Epithelial cell of proximal tubule (primary cell): ENCODE results near the gene EIF3L. TPM values are rescaled to one million over a fixed set of nuclear protein-coding genes. Genes with fewer than 3 reads are reported as not detected.

Experiments
- DNase-seq: peaks from one replicate; pipeline ENCODE4 v3.0.0-alpha.2; 2011; ENCODE audit warnings: low read depth
- H3K4me3 ChIP-seq: 2 replicates; pipeline ENCODE4 v1.5.1; 2011; ENCODE audit warnings: low read depth, mild to moderate bottlenecking, low read length
- total RNA-seq: library from RNA; depleted of rRNA; stranded (reverse); fragments of >200 nt; gene quantifications from 2 replicates; pipeline ENCODE4 v1.2.3, GENCODE V29; 2015
- TF ChIP-seq, protein P1 (sequence below): conservative IDR thresholded peaks from 2 replicates; pipeline ENCODE4 v1.5.1; 2012; ENCODE audit warnings: low read depth, mild to moderate bottlenecking, low read length

The EIF3L gene
- total RNA-seq, 1 donor from 2014 or later, result 333 TPM

DNA sequence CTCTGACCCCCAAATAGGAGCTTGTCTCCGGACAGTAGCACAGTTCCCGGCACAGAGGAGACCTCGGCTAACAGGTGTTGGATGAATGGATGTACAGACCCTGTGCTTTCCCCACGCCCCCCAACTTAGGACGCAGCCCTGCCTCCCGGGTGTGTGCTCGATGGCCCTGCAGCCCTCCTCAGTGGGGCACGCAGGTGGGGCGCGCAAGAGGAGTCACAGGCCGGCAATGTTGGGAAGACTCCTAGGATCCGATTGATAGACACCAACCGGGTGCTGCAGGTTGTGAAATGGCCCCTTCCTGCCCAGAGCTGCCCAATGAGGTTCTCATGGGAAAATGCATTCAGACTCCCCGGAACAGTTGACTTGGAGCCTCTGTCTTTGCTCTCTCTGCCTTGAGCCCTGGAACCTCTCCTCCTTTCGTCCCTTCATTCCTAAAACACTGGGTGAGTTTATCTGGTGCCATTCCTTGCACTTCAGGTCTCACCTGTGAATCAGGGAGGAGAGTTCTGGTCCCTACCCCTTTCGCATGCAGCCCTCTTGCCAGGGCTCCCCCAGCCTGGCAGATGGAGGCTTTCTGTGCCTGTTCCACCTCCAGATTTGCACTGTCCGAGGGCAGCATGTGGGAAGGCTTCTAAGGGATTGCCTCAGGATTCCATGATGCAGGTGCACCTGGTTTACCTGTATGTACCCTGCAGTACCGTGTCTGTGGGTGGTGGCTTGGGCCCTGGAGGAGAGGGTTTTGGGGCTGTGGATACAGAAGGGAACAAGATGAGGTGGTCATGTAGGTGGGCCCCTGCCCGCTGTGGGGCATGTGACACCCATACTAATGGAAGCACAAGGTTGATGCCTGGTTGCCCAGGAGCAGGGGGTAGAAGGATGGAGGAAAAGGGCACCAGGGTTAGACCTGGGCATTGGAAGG is 58.1 kb downstream of the EIF3L start:
- no peak for DNase-seq
- peak overlapping the region; percentile 83 for H3K4me3 ChIP-seq
- TF ChIP-seq, protein P1, sequence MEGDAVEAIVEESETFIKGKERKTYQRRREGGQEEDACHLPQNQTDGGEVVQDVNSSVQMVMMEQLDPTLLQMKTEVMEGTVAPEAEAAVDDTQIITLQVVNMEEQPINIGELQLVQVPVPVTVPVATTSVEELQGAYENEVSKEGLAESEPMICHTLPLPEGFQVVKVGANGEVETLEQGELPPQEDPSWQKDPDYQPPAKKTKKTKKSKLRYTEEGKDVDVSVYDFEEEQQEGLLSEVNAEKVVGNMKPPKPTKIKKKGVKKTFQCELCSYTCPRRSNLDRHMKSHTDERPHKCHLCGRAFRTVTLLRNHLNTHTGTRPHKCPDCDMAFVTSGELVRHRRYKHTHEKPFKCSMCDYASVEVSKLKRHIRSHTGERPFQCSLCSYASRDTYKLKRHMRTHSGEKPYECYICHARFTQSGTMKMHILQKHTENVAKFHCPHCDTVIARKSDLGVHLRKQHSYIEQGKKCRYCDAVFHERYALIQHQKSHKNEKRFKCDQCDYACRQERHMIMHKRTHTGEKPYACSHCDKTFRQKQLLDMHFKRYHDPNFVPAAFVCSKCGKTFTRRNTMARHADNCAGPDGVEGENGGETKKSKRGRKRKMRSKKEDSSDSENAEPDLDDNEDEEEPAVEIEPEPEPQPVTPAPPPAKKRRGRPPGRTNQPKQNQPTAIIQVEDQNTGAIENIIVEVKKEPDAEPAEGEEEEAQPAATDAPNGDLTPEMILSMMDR, result no peak

DNA sequence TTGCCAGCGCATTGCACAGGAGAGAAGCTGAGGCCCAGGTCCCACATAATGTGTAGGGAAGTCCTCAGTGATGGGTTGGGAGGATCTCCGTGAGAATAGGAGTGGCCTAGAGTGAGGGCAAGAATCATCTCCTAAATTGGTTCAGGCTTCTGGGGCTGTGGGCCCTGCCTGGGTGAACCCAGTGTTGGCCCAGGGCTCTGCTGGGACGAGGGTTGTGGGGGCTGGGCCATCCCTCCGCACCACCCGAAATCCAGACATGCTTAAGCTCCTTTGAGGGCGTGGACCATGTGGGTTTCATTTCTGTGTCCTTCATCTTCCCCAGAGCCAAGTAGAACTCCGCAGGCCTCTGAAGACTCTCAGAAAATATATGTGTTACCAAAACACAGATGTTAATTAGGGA is 60.5 kb downstream of the EIF3L start:
- TF ChIP-seq, protein P1, result no peak
- DNase-seq, result no peak
- H3K4me3 ChIP-seq, result no peak overlapping the region

DNA sequence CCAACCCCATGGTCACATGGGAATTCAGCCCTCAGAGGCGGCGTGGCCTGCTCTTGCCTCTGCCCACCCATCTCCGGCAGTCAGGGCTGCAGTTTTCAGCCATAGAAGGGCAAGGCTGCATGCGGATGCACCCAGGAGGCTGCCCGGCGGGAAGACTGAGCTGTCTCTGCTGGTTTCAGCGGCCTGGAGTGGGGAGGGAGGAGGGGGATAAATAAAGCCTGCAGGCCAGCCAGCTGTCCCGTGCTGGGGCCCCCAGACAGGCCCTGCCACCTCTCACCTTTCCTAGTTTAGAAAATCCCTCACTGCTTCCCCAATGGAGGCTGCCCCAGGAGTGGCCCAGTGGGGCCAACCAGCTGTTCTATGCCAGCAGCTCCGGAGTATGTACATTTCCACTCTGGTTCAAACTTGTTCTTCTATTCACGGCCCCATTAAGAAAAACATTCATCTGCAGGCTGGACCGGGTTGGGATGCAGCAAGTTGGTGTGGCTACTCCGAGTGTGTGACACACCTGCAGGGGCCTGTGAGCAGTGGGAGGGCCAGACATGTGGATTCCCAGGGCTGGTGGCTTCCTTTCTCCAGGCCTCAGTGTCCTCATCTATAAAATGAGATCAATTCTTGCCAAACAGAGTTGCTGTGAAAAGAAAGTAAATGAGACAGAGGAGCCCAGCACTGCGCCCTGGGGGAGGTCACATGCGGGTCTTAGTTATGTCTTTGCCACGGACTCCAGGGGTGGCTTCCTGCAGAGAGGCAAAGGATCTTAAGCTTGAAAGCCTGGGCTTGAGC is 61.9 kb downstream of the EIF3L start:
- DNase-seq, result no peak
- H3K4me3 ChIP-seq, result no peak overlapping the region
- TF ChIP-seq, protein P1, result no peak

DNA sequence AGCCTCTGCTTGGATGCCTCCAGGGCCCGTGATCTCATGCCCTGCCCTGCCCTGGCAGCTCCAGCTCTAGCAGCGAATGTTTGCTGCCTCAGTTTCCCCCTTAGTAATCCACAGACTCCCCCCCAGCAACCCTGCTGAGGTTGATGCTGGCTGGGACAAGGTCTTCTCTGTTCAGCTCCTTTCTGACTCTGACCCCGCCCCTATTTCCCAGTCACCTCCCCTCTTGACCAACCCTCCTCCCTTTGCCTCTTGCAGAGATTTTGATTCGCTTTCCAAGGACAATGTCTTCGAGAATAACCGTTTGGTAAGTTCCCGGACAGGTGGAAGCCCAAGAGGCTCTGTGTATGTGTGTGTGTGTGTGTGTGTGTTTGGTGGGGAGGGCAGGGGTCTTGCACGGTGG is 62.5 kb downstream of the EIF3L start:
- TF ChIP-seq, protein P1, result no peak
- no peak overlapping the region for H3K4me3 ChIP-seq
- no peak for DNase-seq

DNA sequence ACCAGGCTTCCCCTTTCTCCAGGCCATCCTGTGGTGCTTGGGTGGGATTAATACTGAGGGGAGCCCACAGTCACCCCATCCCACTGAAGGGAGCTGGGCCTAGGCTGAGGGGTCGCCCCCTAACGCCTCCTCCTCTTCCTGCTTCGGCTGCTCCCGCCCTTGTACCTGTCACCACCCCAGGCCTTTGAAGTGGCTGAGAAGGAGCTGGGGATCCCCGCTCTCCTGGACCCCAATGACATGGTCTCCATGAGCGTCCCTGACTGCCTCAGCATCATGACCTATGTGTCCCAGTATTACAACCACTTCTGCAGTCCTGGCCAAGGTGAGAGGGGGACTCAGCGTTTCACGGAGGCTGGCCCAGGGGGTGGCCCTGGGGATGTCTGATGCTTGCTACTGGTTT is 63.0 kb downstream of the EIF3L start:
- no peak for DNase-seq
- TF ChIP-seq, protein P1, result no peak
- H3K4me3 ChIP-seq, result no peak overlapping the region

DNA sequence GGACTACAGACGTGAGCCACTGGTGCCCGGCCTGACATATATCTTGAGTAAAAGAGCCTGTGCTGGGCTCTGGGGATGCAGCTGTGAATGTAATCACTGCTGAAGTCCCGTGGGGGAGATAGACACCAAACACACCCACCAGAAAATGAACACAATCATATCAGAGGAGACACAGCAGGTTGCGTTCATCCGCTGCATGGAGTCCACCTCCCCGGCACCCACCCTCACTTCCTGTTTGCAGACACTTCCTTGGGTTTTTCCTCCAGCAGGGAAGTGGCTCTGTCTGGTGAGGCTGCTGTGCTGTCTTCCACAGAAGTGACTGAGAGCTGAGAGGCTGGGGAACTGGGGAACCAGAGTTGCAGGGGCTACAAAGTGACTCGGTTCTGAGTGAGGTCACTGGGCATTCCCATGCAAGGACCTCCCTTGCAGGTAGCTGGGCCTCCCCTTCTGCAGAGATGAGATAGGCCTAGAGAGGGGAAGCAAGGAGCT is 64.1 kb downstream of the EIF3L start:
- TF ChIP-seq, protein P1, result no peak
- DNase-seq, result no peak
- no peak overlapping the region for H3K4me3 ChIP-seq
